OCI-LY1 (cell line): Measurements from ENCODE around the gene TMTC3.

Experiments
- H2AFZ ChIP-seq: fragments of 200-600 bp; sonication (generic), shearing (Covaris generic); 2 replicates; pipeline ENCODE4 v1.6.0; 2014; ENCODE audit warnings: antibody characterized with exemption, mild to moderate bottlenecking, low read length
- H3F3A ChIP-seq: fragments of 200-600 bp; sonication (generic), shearing (Covaris generic); 2 replicates; pipeline ENCODE4 v1.6.0; 2014; ENCODE audit warnings: mild to moderate bottlenecking, antibody characterized with exemption, low read length, moderate library complexity; ENCODE audit not compliant: insufficient read depth
- H3K27ac ChIP-seq: fragments of 200-600 bp; sonication (generic); 2 replicates; pipeline ENCODE4 v1.5.1; 2014; ENCODE audit warnings: low read length, mixed run types, mild to moderate bottlenecking, low read depth; ENCODE audit not compliant: poor library complexity, severe bottlenecking
- H3K27me3 ChIP-seq: fragments of 200-600 bp; sonication (generic); 2 replicates; pipeline ENCODE4 v1.6.0; 2014; ENCODE audit warnings: antibody characterized with exemption, mild to moderate bottlenecking, low read length, moderate library complexity; ENCODE audit not compliant: insufficient read depth
- H3K36me3 ChIP-seq: fragments of 200-600 bp; sonication (generic); 2 replicates; pipeline ENCODE4 v1.6.1; 2014; ENCODE audit warnings: mild to moderate bottlenecking, antibody characterized with exemption, low read length, moderate library complexity, mixed read lengths; ENCODE audit not compliant: insufficient read depth
- H3K4me1 ChIP-seq: fragments of 200-600 bp; sonication (generic); 2 replicates; pipeline ENCODE4 v1.5.1; 2014; ENCODE audit warnings: mild to moderate bottlenecking, low read length, moderate library complexity; ENCODE audit not compliant: insufficient read depth, severe bottlenecking
- H3K4me2 ChIP-seq: fragments of 200-600 bp; sonication (generic), shearing (Covaris generic); 2 replicates; pipeline ENCODE4 v1.6.1; 2014; ENCODE audit warnings: low read length
- H3K4me3 ChIP-seq: fragments of 200-600 bp; sonication (generic); 2 replicates; pipeline ENCODE4 v1.5.1; 2014; ENCODE audit warnings: low read length, low read depth, mild to moderate bottlenecking, mixed read lengths; ENCODE audit not compliant: poor library complexity, severe bottlenecking
- H3K79me2 ChIP-seq: fragments of 200-600 bp; shearing (Covaris generic); 2 replicates; pipeline ENCODE4 v1.6.1; 2016; ENCODE audit warnings: mixed run types, low read length, mixed read lengths; ENCODE audit not compliant: insufficient read depth
- H3K9ac ChIP-seq: fragments of 200-600 bp; sonication (generic), shearing (Covaris generic); 2 replicates; pipeline ENCODE4 v1.6.1; 2014; ENCODE audit warnings: mild to moderate bottlenecking, low read length, mixed read lengths
- H3K9me2 ChIP-seq: fragments of 200-600 bp; sonication (generic), shearing (Covaris generic); 2 replicates; pipeline ENCODE4 v1.6.1; 2014; ENCODE audit warnings: low read depth, mild to moderate bottlenecking, low read length, mixed read lengths
- H3K9me3 ChIP-seq: fragments of 200-600 bp; shearing (Covaris generic); 2 replicates; pipeline ENCODE4 v1.6.1; 2014; ENCODE audit warnings: low read length, mixed read lengths
- H4K20me1 ChIP-seq: fragments of 200-600 bp; sonication (generic), shearing (Covaris generic); 2 replicates; pipeline ENCODE4 v1.6.0; 2016; ENCODE audit warnings: mild to moderate bottlenecking, low read length; ENCODE audit not compliant: insufficient read depth
- EZH2 ChIP-seq: fragments of 200-600 bp; sonication (generic), shearing (Covaris generic); IDR thresholded peaks from 2 replicates; pipeline ENCODE4 v1.8.0; 2017; ENCODE audit warnings: borderline replicate concordance, mixed run types, mild to moderate bottlenecking, antibody characterized with exemption, low read length, moderate library complexity, mixed read lengths
- TF ChIP-seq, protein P1 (sequence below): fragments of 200-600 bp; sonication (generic), shearing (Covaris generic); IDR thresholded peaks from 2 replicates; pipeline ENCODE4 v1.5.1; 2017; ENCODE audit warnings: mild to moderate bottlenecking, antibody characterized with exemption, low read length, moderate library complexity, mixed read lengths

TMTC3 gene

GRCh38 chr12:88156075-88156654, 14.1 kb downstream of the TMTC3 start:
- Histone ChIP-seq H3K4me2 (no peak overlapping the region), H4K20me1 (no peaks in the 10 kb centered on the region), H3K79me2 (no peaks in the 10 kb centered on the region), H3K27ac (no peak overlapping the region), H3K4me3 (no peak overlapping the region), H2AFZ (no peak overlapping the region), H3K9me2 (no peaks in the 10 kb centered on the region), H3K9ac (no peak overlapping the region), H3K36me3 (no peaks in the 10 kb centered on the region), H3K4me1 (no peaks in the 10 kb centered on the region), H3F3A (no peaks in the 10 kb centered on the region), H3K27me3 (no peaks in the 10 kb centered on the region), H3K9me3 (no peaks in the 10 kb centered on the region)
- no peak for TF ChIP-seq EZH2
- TF ChIP-seq, protein P1, sequence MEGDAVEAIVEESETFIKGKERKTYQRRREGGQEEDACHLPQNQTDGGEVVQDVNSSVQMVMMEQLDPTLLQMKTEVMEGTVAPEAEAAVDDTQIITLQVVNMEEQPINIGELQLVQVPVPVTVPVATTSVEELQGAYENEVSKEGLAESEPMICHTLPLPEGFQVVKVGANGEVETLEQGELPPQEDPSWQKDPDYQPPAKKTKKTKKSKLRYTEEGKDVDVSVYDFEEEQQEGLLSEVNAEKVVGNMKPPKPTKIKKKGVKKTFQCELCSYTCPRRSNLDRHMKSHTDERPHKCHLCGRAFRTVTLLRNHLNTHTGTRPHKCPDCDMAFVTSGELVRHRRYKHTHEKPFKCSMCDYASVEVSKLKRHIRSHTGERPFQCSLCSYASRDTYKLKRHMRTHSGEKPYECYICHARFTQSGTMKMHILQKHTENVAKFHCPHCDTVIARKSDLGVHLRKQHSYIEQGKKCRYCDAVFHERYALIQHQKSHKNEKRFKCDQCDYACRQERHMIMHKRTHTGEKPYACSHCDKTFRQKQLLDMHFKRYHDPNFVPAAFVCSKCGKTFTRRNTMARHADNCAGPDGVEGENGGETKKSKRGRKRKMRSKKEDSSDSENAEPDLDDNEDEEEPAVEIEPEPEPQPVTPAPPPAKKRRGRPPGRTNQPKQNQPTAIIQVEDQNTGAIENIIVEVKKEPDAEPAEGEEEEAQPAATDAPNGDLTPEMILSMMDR = no peak

GRCh38 chr12:88163371-88163770, 21.3 kb downstream of the TMTC3 start:
- TF ChIP-seq EZH2 = no peak
- TF ChIP-seq, protein P1 = no peak
- Histone ChIP-seq H3K9ac (no peak overlapping the region), H3K4me2 (no peak overlapping the region), H3K27me3 (no peaks in the 10 kb centered on the region), H3K4me1 (no peaks in the 10 kb centered on the region), H3K27ac (no peak overlapping the region), H4K20me1 (no peaks in the 10 kb centered on the region), H3F3A (no peaks in the 10 kb centered on the region), H3K9me3 (no peaks in the 10 kb centered on the region), H3K79me2 (no peaks in the 10 kb centered on the region), H2AFZ (no peak overlapping the region), H3K9me2 (no peaks in the 10 kb centered on the region), H3K4me3 (no peak overlapping the region), H3K36me3 (peaks cover 23% of the 10 kb centered on the region)

DNA sequence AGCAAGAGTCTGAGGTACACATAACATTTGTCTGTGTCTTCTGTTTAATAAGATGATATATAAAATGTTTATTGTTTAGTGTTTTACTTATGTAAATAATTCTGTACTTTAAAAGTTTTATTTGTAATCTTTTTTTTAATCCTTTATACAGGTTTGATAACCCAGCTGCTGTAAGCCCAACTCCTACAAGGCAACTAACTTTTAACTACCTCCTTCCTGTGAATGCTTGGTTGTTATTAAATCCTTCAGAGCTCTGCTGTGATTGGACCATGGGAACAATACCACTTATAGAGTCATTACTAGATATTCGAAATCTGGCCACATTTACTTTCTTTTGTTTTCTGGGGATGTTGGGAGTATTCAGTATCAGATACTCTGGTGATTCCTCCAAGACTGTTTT, 24.1 kb downstream of the TMTC3 start:
- Histone ChIP-seq H3K4me1 (no peaks in the 10 kb centered on the region), H3K4me3 (no peak overlapping the region), H3K27me3 (no peaks in the 10 kb centered on the region), H3K9me3 (no peaks in the 10 kb centered on the region), H3K27ac (no peak overlapping the region), H3K4me2 (no peak overlapping the region), H3K9ac (no peak overlapping the region), H3K9me2 (no peaks in the 10 kb centered on the region), H4K20me1 (no peaks in the 10 kb centered on the region), H3K36me3 (peaks cover 29% of the 10 kb centered on the region), H3F3A (no peaks in the 10 kb centered on the region), H3K79me2 (no peaks in the 10 kb centered on the region), H2AFZ (no peak overlapping the region)
- TF ChIP-seq, protein P1 = no peak
- TF ChIP-seq EZH2 = no peak
